ENCODE measurements around the gene VOPP1.

Gene VOPP1

GRCh38 chr7:55507743-55508142, 64.6 kb downstream of the VOPP1 start:
- DNase-seq = no peak

GRCh38 chr7:55504967-55505658, 67.2 kb downstream of the VOPP1 start:
- DNase-seq = no peak

- DNase-seq = no peak
Observed at GRCh38 chr7:55504093-55504859, 68.0 kb downstream of the VOPP1 start.

GRCh38 chr7:55502858-55503440, 69.4 kb downstream of the VOPP1 start:
- no peak for DNase-seq

- no peak for DNase-seq
Observed at GRCh38 chr7:55502124-55502857, 70.0 kb downstream of the VOPP1 start.

GRCh38 chr7:55501611-55502010, 70.7 kb downstream of the VOPP1 start:
- no peak for DNase-seq

GRCh38 chr7:55500117-55500756, 72.1 kb downstream of the VOPP1 start:
- DNase-seq = no peak

- DNase-seq = no peak
Observed at GRCh38 chr7:55499591-55499990, 72.7 kb downstream of the VOPP1 start.

- DNase-seq = no peak
Observed at GRCh38 chr7:55498770-55499169, 73.5 kb downstream of the VOPP1 start.

- DNase-seq = no peak
Observed at GRCh38 chr7:55498142-55498541, 74.2 kb downstream of the VOPP1 start.

- DNase-seq = no peak
Observed at GRCh38 chr7:55497521-55497920, 74.8 kb downstream of the VOPP1 start.

- no peak for DNase-seq
Observed at GRCh38 chr7:55496906-55497305, 75.4 kb downstream of the VOPP1 start.

GRCh38 chr7:55494951-55495350, 77.4 kb downstream of the VOPP1 start:
- no peak for DNase-seq

GRCh38 chr7:55493408-55493807, 78.9 kb downstream of the VOPP1 start:
- DNase-seq = no peak

- no peak for DNase-seq
Observed at GRCh38 chr7:55491346-55491745, 81.0 kb downstream of the VOPP1 start.

- no peak for DNase-seq
Observed at GRCh38 chr7:55490099-55490498, 82.2 kb downstream of the VOPP1 start.

GRCh38 chr7:55489552-55489951, 82.8 kb downstream of the VOPP1 start:
- DNase-seq = no peak

- DNase-seq = no peak
Observed at GRCh38 chr7:55488804-55489340, 83.4 kb downstream of the VOPP1 start.

- DNase-seq = no peak
Observed at GRCh38 chr7:55488216-55488615, 84.1 kb downstream of the VOPP1 start.

GRCh38 chr7:55486991-55487390, 85.3 kb downstream of the VOPP1 start:
- DNase-seq = no peak

GRCh38 chr7:55486192-55486590, 86.1 kb downstream of the VOPP1 start:
- no peak for DNase-seq

GRCh38 chr7:55485501-55486191, 86.7 kb downstream of the VOPP1 start:
- DNase-seq = no peak
